Bronchial epithelial cell (primary cell): ENCODE measurements around the gene TESPA1. TPM values are rescaled to one million over a fixed set of nuclear protein-coding genes. Genes with fewer than 3 reads are reported as not detected.
"Not testable (repeated sequence)": the region's sequence is repeated elsewhere in the genome, so short reads cannot be mapped to it uniquely, and the experiment has no call there.

Source experiments
- DNase-seq: peaks from one replicate; pipeline ENCODE4 v3.0.0-alpha.2; 2010; ENCODE audit warnings: low read depth
- FAIRE-seq: peaks from 2 replicates; lab custom pipeline; 2011; peaks lifted over from hg19 to GRCh38; lab: Jason Lieb, UNC
- H3K27me3 ChIP-seq: 2 replicates; pipeline ENCODE4 v1.5.1; 2011; ENCODE audit warnings: low read length; ENCODE audit not compliant: control insufficient read depth, insufficient read depth
- H3K36me3 ChIP-seq: 2 replicates; pipeline ENCODE4 v1.5.1; 2011; ENCODE audit warnings: low read length; ENCODE audit not compliant: control insufficient read depth, insufficient read depth
- H3K4me3 ChIP-seq: 2 replicates; pipeline ENCODE4 v1.5.1; 2011; ENCODE audit warnings: mild to moderate bottlenecking, low read depth, low read length, control low read depth
- total RNA-seq: library from RNA; depleted of rRNA; stranded (reverse); fragments of >200 nt; gene quantifications from 2 replicates; pipeline ENCODE4 v1.2.1, GENCODE V29; 2014
- TF ChIP-seq, protein P1 (sequence below): IDR thresholded peaks from 2 replicates; pipeline ENCODE4 v1.5.1; 2011; ENCODE audit warnings: mild to moderate bottlenecking, moderate library complexity, low read length, control low read depth, inconsistent platforms; ENCODE audit not compliant: insufficient read depth, severe bottlenecking

Gene TESPA1
- total RNA-seq, 1 donor from 2014 or later = not detected

DNA sequence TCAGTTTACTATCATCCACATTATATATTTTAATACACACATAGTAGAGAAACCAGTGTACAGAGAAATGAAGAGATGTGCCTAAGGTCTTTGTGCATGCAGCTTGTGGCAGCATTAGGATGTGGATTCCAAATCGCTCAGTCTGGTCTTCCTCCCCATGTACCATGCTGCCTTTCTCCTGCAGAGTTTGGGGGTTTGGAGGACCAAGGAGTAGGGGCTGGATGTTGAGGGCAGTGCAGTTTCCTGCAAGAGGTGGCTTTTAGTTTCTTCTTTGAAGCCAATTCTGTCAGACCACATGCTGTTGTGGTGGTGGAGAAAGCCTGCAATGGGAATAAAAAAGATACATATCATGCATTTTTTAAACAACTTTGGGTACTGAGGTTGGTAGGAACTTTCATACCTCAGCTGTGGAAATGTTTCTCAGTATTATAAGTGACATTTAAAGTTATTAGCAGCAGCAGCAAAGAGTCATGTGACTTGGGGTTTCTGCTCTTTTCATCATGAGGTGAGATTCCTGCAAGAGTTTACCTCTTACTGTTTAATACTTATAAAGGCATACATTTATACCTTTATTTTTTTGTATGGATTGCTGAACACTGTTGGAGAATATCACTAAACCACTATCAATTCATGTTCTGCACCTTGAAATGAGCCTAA is 34.4 kb downstream of the TESPA1 start:
- H3K27me3 ChIP-seq = no peaks in the 10 kb centered on the region
- TF ChIP-seq, protein P1, sequence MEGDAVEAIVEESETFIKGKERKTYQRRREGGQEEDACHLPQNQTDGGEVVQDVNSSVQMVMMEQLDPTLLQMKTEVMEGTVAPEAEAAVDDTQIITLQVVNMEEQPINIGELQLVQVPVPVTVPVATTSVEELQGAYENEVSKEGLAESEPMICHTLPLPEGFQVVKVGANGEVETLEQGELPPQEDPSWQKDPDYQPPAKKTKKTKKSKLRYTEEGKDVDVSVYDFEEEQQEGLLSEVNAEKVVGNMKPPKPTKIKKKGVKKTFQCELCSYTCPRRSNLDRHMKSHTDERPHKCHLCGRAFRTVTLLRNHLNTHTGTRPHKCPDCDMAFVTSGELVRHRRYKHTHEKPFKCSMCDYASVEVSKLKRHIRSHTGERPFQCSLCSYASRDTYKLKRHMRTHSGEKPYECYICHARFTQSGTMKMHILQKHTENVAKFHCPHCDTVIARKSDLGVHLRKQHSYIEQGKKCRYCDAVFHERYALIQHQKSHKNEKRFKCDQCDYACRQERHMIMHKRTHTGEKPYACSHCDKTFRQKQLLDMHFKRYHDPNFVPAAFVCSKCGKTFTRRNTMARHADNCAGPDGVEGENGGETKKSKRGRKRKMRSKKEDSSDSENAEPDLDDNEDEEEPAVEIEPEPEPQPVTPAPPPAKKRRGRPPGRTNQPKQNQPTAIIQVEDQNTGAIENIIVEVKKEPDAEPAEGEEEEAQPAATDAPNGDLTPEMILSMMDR = no peak
- no peaks in the 10 kb centered on the region for H3K36me3 ChIP-seq
- DNase-seq (no peak), FAIRE-seq (no peak)
- H3K4me3 ChIP-seq = no peak overlapping the region

DNA sequence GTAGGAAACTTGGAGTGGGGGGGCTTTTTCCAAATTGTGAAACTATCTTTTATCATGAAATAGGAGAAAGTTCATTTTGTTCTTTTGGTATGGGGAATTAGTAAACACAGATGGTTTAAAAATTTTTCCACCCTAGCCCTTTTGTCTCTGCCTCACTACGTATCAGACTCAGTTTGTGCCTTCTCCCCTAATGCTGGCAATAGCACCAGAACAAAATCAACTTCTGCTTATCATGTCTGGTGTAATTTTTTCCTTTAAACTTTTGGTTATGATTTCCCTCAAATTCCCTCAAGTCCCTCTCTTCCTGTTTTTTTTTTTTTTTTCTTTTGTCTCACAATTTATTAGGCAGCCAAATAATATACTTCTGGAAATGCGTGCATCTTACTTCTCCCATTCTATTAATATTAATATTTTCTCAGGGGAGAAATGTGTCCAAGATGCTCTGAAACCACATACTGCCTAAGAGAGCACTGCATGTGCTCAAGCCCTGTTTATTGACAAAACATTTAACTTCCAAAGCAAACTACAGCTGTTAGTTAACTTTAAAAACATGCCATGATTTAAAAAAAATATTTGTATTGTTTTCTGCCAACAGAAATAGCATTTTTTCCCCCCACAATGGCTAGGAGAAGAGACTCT is 35.4 kb downstream of the TESPA1 start:
- H3K36me3 ChIP-seq = no peaks in the 10 kb centered on the region
- TF ChIP-seq, protein P1 = no peak
- no peaks in the 10 kb centered on the region for H3K27me3 ChIP-seq
- DNase-seq = no peak
- no peak for FAIRE-seq
- no peak overlapping the region for H3K4me3 ChIP-seq

DNA sequence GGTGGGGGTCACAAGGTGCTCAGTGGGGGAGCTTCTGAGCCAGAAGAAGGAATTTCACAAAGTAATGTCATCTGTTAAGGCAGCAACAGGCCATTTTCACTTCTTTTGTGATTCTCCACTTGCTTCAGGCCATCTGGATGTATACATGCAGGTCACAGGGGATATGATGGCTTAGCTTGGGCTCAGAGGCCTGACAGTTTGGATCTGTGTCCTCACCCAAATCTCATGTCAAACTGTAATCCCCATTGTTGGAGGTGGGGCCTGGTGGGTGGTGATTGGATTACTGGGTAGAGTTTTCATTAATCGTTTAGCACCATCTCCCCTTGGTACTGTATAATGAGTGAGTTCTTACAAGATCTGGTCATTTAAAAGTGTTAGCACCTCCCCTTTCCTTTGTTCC is 36.4 kb downstream of the TESPA1 start:
- Histone ChIP-seq H3K27me3 (no peaks in the 10 kb centered on the region), H3K36me3 (no peaks in the 10 kb centered on the region), H3K4me3 (no peak overlapping the region)
- DNase-seq (no peak), FAIRE-seq (no peak)
- TF ChIP-seq, protein P1 = no peak

DNA sequence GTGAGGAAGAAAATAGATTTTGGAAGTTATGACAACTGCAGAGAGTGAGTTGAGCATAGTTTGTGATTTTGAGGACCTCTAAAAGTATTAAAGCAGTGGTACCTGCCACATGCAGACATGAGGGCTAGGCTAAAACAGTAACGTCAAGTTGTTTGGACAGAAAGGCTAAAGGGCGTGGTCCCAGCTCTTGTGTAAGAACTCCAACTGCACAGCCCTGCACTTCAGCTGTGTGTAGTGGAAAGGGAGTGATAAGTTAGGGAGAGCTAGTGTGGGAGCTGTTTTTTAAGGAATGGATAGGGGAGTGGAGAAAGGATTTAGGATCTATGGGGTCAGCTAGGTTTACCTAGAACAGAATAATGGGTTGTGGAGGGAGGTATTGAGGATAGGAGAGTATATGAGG is 39.5 kb downstream of the TESPA1 start:
- TF ChIP-seq, protein P1 = no peak
- Histone ChIP-seq H3K4me3 (no peak overlapping the region), H3K27me3 (no peaks in the 10 kb centered on the region), H3K36me3 (no peaks in the 10 kb centered on the region)
- FAIRE-seq (no peak), DNase-seq (no peak)

DNA sequence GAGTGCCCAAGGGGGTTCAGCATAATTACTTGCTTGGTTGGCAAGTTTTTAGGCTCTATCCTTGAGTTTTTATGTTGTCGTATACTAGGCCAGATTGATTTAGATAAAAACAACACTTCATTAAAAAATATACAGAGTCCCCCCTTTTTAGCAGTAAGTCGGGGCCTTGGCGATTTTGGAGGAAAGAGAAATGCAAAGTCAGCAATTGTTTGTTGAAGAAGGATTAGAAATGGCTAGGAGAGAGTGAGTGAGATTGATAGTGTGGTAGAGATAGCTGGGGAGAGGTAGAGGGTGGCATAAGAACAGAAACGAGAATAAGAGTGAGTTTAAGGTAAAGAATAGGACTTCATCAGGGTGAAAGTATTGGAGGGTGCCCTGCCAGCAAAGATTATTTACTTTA is 41.3 kb downstream of the TESPA1 start:
- H3K4me3 ChIP-seq, DNase-seq, FAIRE-seq, H3K36me3 ChIP-seq, H3K27me3 ChIP-seq: not testable (repeated sequence)

DNA sequence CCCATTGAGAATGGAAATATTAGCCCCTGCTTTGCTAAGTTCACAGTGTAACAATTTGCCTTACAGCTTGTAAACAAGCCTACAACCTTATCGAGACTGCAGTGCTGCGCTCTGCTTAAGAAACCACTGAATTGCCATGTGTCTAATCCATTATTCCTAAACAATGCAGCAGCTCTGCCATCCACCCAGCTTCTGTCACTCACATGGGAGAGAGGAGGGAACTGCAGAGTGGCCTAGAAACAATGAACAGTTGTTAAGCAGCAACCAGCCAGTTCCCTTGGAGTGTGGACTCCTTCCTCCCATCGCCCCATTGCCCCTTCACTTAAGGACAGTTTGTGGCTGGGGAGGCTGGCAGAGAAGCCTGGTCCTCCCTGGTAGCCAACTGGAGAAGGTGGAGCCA is 42.9 kb downstream of the TESPA1 start:
- H3K36me3 ChIP-seq = no peaks in the 10 kb centered on the region
- TF ChIP-seq, protein P1 = no peak
- DNase-seq (no peak), FAIRE-seq (no peak)
- H3K27me3 ChIP-seq = no peaks in the 10 kb centered on the region
- H3K4me3 ChIP-seq = no peak overlapping the region
